T-helper 1 cell treated with Interleukin-12 subunit alpha and Interleukin-12 subunit beta and Interleukin-4 antibody, amounts not matched to agents 30 ng/mL and 1 ng/mL, for 36 hours (primary cell): ENCODE measurements around the gene ZNF316. TPM values are rescaled to one million over a fixed set of nuclear protein-coding genes. Genes with fewer than 3 reads are reported as not detected.

Source experiments
- intact Hi-C: fragments of 100-400 bp; cut with micrococcal nuclease; formaldehyde crosslinking; loops from one replicate; pipeline ENCODE4 v1.15.1; 2024
- total RNA-seq: library from RNA; stranded (reverse); gene quantifications from 2 replicates; pipeline ENCODE4 v1.2.3, GENCODE V29; 2022

ZNF316 gene
- total RNA-seq, 1 donor from 2014 or later = 28.9 TPM

DNA sequence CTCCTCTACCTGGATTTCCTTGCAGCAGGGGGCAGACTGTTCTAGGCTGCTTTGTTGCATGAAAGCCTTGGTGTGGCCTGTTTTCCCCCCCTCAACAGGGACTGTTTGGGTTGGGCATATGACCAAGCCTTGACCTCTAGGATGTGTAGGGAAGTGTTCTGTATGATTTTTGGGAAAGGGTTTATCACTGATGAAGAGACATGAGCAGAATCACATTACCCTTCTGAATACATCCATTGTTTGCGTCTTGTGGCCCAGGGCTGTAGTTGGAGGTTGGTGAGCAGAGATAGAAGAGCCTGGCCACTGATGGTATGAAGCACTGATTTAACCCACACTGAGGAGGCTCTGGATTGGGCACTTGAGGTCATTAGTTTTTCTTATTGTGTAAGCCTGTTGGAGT, 43.0 kb downstream of the ZNF316 start:
- intact Hi-C loops = no loop called here

DNA sequence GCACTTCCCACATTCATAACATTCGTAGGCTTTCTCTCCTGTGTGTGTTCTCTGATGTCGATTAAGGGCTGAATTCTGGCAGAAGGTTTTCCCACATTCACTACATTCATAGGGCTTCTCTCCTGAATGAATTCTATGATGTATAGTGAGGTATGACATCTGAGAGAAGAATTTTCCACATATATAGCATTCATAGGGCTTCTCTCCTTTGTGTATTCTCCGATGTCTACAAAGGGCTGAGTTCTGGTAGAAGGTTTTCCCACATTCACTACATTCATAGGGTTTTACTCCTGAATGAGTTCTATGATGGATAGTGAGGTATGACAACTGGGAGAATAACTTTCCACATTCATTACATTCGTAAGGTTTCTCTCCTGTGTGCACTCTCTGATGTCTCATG, 54.0 kb downstream of the ZNF316 start:
- intact Hi-C loops = loop anchor here (5.0 kb wide), 1 partner anchor 1634 kb away; no protein-coding TSS in a partner anchor

DNA sequence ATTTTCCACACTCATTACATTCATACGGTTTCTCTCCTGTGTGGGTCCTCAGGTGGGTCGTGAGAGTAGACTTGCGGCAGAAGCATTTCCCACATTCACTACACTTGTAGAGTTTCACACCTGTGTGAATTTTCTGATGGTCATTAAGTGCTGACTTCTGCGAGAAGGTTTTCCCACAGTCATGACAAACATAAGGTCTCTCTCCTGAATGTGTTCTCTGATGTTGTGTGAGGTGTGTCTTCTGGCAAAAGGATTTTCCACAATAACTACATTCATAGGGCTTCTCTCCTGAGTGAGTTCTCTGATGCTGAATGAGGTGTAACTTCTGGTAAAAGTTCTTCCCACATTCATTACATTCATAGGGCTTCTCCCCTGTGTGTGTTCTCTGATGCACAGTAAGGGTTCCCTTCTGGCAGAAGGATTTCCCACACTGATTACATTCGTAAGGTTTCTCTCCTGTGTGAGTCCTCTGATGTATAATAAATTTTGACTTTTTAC, 54.5 kb downstream of the ZNF316 start:
- intact Hi-C loops = loop anchor here (2.0 to 5.0 kb wide), 2 partner anchors 15 to 1634 kb away; partner anchors contain the start of gene ZNF12

DNA sequence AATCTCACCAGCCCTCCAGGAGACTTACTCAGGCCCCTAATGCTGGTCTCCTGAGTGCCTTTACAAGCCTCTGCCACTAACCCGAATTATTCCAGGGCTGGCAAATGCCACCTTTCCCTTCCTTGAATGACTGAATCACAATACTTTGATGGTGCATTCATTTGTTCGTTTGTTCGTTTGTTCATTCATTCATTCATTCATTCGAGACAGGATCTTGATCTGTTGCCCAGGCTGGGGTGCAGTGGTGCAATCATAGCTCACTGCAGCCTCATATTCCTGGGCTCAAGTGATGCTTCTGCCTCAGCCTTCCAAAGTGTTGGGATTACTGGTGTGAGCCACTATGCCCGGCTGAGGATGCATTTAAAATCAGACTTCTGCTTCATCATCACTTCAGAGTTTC, 63.7 kb downstream of the ZNF316 start:
- intact Hi-C loops = loop anchor here (10.0 kb wide), 1 partner anchor 454 kb away; no protein-coding TSS in a partner anchor

DNA sequence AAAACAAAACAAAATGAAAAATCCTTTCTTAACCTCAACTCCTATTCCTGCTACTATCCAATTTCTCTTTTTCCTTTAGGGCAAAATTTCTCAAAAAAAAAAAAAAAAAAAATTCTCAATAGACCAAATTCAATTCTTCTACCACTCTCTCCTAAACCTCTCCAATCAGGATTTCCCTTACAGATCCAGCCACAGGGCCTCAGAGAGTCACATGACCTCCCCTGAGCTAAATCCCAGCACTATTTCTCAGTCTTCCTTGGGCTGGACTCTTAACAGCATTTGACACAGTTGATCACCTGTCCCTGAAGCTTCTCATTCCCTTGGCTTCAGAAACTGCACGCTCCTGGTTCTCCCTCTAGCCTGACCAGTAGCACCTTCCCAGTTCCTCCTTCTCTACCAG, 64.7 kb downstream of the ZNF316 start:
- intact Hi-C loops = loop anchor here (10.0 kb wide), 1 partner anchor 453 kb away; no protein-coding TSS in a partner anchor

Other genes starting within 250 kb of the ZNF316 start
- gene DAGLB, start 189.4 kb upstream of the ZNF316 start, total RNA-seq = 22.5 and 24.8 TPM in 2 replicates
- gene KDELR2, start 153.2 kb upstream of the ZNF316 start, total RNA-seq = 73.2 and 73.3 TPM in 2 replicates
- gene GRID2IP, start 85.9 kb upstream of the ZNF316 start, total RNA-seq = 0.10 TPM in 2 replicates
- 26.6 and 28.1 TPM in 2 replicates for gene ZDHHC4, start 59.9 kb upstream of the ZNF316 start, total RNA-seq
- gene INTS15, start 47.3 kb upstream of the ZNF316 start, total RNA-seq = 40.0 and 41.8 TPM in 2 replicates
- 0.07 and 0.27 TPM in 2 replicates for gene ZNF853, start 21.7 kb upstream of the ZNF316 start, total RNA-seq
- gene ZNF12, start 69.6 kb downstream of the ZNF316 start, total RNA-seq = 21.9 and 24.3 TPM in 2 replicates
- 0.42 and 0.66 TPM in 2 replicates for gene RSPH10B2, start 116.8 kb downstream of the ZNF316 start, total RNA-seq
- 84.4 and 87.0 TPM in 2 replicates for gene CCZ1B, start 189.0 kb downstream of the ZNF316 start, total RNA-seq